K562 (cell line): ENCODE results near the gene VWA8. TPM values are rescaled to one million over a fixed set of nuclear protein-coding genes. Genes with fewer than 3 reads are reported as not detected.

Experiments
- ATAC-seq: fragments of 200-7000 bp; cut with Tn5 transposase; 3 replicates; pipeline ENCODE4 v1.9.1; 2020; ENCODE audit warnings: moderate library complexity
- BruUV-seq: library from RNA; stranded (reverse); fragments of 400-500 nt; replicated peaks from 2 replicates; lab custom pipeline; 2021; lab: Mats Ljungman, UMichigan
- CTCF ChIA-PET: fragments of 300-600 bp; formaldehyde crosslinking; extraction: SDS; loops from one replicate; lab custom pipeline; 2021; ENCODE audit warnings: low intra/inter-chr PET ratio; lab: Yijun Ruan, JAX
- POLR2A ChIA-PET: fragments of 300-600, 350-650 bp; sonication (Branson Sonifier 250); formaldehyde crosslinking; extraction: SDS; loops from one replicate; lab custom pipeline; 2021; ENCODE audit warnings: antibody characterized with exemption, inconsistent platforms; lab: Yijun Ruan, JAX
- DNase-seq, 4 experiments: peaks; one replicate each; pipeline versions ENCODE4 v3.0.0 to v3.0.0-alpha.2; 2011 to 2018; ENCODE audit warnings: low spot score in 3 of 4, mixed read lengths in 3 of 4; ENCODE audit errors: extremely low read depth in 1 of 4
- FAIRE-seq: peaks from 2 replicates; lab custom pipeline; 2011; peaks lifted over from hg19 to GRCh38; lab: Jason Lieb, UNC
- H2AFZ ChIP-seq: 2 replicates; pipeline ENCODE4 v1.6.0; 2011; ENCODE audit warnings: low read depth, low read length, control low read depth, inconsistent platforms
- H3K27ac ChIP-seq: fragments of 200-600 bp; 3 replicates; pipeline ENCODE4 v1.8.0; 2011; ENCODE audit warnings: low read depth, mild to moderate bottlenecking, control low read depth, inconsistent platforms, low read length, moderate library complexity, mixed read lengths; ENCODE audit errors: extremely low read depth
- H3K27me3 ChIP-seq, 2 experiments: fragments of 300-600 bp in 1 of 2; 2 replicates in 1 of 2; 3 replicates in 1 of 2; pipeline versions ENCODE4 v1.6.0 to v1.8.0; 2011; ENCODE audit warnings: inconsistent platforms in 2 of 2, low read length in 2 of 2, mild to moderate bottlenecking in 1 of 2, mixed read lengths in 1 of 2, moderate library complexity in 1 of 2; ENCODE audit not compliant: control insufficient read depth in 2 of 2, insufficient read depth in 2 of 2
- H3K36me3 ChIP-seq: fragments of 300-600 bp; 3 replicates; pipeline ENCODE4 v1.8.0; 2011; ENCODE audit warnings: mild to moderate bottlenecking, low read length, inconsistent platforms; ENCODE audit not compliant: control insufficient read depth, insufficient read depth
- H3K4me1 ChIP-seq, 2 experiments: fragments of 200-600 bp in 1 of 2; replicated peaks in 1 of 2; 2 replicates in 1 of 2; 3 replicates in 1 of 2; pipeline versions ENCODE4 v1.5.1 to v1.8.0; 2011; ENCODE audit warnings: inconsistent platforms in 2 of 2, low read length in 2 of 2, mild to moderate bottlenecking in 1 of 2, mixed read lengths in 1 of 2, moderate library complexity in 1 of 2; ENCODE audit not compliant: control insufficient read depth in 2 of 2, insufficient read depth in 2 of 2
- H3K4me2 ChIP-seq: 2 replicates; pipeline ENCODE4 v1.6.1; 2011; ENCODE audit warnings: low read length, control low read depth, inconsistent platforms, mixed read lengths; ENCODE audit not compliant: insufficient read depth
- H3K4me3 ChIP-seq: fragments of 200-600 bp; sonication (generic), shearing (Covaris generic); 2 replicates; pipeline ENCODE4 v1.5.1; 2016; ENCODE audit warnings: control low read depth, inconsistent platforms
- H3K79me2 ChIP-seq: fragments of 200-600 bp; 3 replicates; pipeline ENCODE4 v1.8.0; 2011; ENCODE audit warnings: low read length, inconsistent platforms; ENCODE audit not compliant: control insufficient read depth, insufficient read depth
- H3K9ac ChIP-seq, 2 experiments: 2 replicates each; pipeline versions ENCODE4 v1.6.0 to v1.6.1; 2011; ENCODE audit warnings: low read depth in 2 of 2, low read length in 2 of 2, control low read depth in 1 of 2, inconsistent platforms in 1 of 2, mild to moderate bottlenecking in 1 of 2, mixed read lengths in 1 of 2; ENCODE audit not compliant: insufficient read depth in 1 of 2
- H3K9me1 ChIP-seq: one replicate; pipeline ENCODE4 v1.6.0; 2011; ENCODE audit warnings: inconsistent platforms, mild to moderate bottlenecking, low read length, moderate library complexity; ENCODE audit not compliant: control insufficient read depth, insufficient read depth
- H3K9me3 ChIP-seq: replicated peaks from 2 replicates; pipeline ENCODE4 v1.5.1; 2011; ENCODE audit warnings: low read depth, low read length, inconsistent platforms; ENCODE audit not compliant: control insufficient read depth, insufficient read depth
- H4K20me1 ChIP-seq: replicated peaks from 2 replicates; pipeline ENCODE4 v1.6.1; 2011; ENCODE audit warnings: low read length, inconsistent platforms, mixed read lengths; ENCODE audit not compliant: control insufficient read depth, insufficient read depth
- ARID1B ChIP-seq: fragments of 450-650 bp; IDR thresholded peaks from 2 replicates; pipeline ENCODE4 v1.6.1; 2016; ENCODE audit warnings: antibody characterized with exemption, mild to moderate bottlenecking, inconsistent platforms
- FOXJ3 ChIP-seq: sonication (generic); formaldehyde crosslinking; IDR thresholded peaks from 2 replicates; pipeline ENCODE4 v1.4.0; 2020; ENCODE audit warnings: mild to moderate bottlenecking, missing genetic modification reagents
- LEF1 ChIP-seq: fragments of 450-650 bp; IDR thresholded peaks from 2 replicates; pipeline ENCODE4 v1.6.1; 2016; ENCODE audit warnings: mild to moderate bottlenecking
- MAZ ChIP-seq, 2 experiments: fragments of 450-650 bp in 1 of 2; sonication (generic) in 1 of 2; formaldehyde crosslinking; IDR thresholded peaks in 1 of 2; conservative IDR thresholded peaks in 1 of 2; 2 replicates each; pipeline versions ENCODE4 v1.4.0 to v1.5.0; 2020; ENCODE audit warnings: mild to moderate bottlenecking in 1 of 2, missing genetic modification reagents in 1 of 2
- RBM15 ChIP-seq: fragments of 200-400 bp; formaldehyde crosslinking; IDR thresholded peaks from 2 replicates; pipeline ENCODE4 v1.6.1; 2018; ENCODE audit warnings: mild to moderate bottlenecking, low read length, moderate library complexity; ENCODE audit not compliant: insufficient read depth
- SMAD1 ChIP-seq: fragments of 150-350 bp; IDR thresholded peaks from 2 replicates; pipeline ENCODE4 v1.6.1; 2014; ENCODE audit warnings: low read length, low read depth; ENCODE audit not compliant: partially characterized antibody
- ZBED1 ChIP-seq: IDR thresholded peaks from 2 replicates; pipeline ENCODE4 v1.6.1; 2014
- ZC3H11A ChIP-seq: IDR thresholded peaks from 2 replicates; pipeline ENCODE4 v1.6.1; 2012; ENCODE audit warnings: low read depth, low read length, improper control_type of control experiment
- ZNF512 ChIP-seq: IDR thresholded peaks from 2 replicates; pipeline ENCODE4 v1.6.1; 2016; ENCODE audit warnings: missing genetic modification characterization, missing compliant biosample characterization
- WGBS: fragments of 100-300 bp; shearing (Covaris generic); methylation state at CpG from one replicate; pipeline ENCODE4 v1.1.6; 2016; ENCODE audit warnings: low coverage, mixed read lengths; ENCODE audit not compliant: insufficient coverage; ENCODE audit errors: missing lambda C conversion rate; 5-methylcytosine and 5-hydroxymethylcytosine counted together
- in situ Hi-C: fragments of 300-500 bp; cut with MboI; formaldehyde crosslinking; loops from 4 replicates; pipeline ENCODE4 v1.15.0; 2018; ENCODE audit warnings: inconsistent platforms, mixed read lengths
- intact Hi-C: fragments of 100-400 bp; cut with micrococcal nuclease; formaldehyde crosslinking; loops from 2 replicates; pipeline ENCODE4 v1.14.2; 2022
- polyA plus RNA-seq, 8 experiments: library from polyadenylated mRNA; depleted of rRNA in 4 of 8; stranded (reverse) in 5 of 8; unstranded in 3 of 8; fragments of >200 nt; fragmentation: Nextera tagmentation in 2 of 8; fragmentation: Illumina TruSeq in 1 of 8; extraction: Ambion mirVana in 2 of 8; extraction: Trizol in 1 of 8; gene quantifications; 2 replicates each; pipeline versions ENCODE4 v1.2.1 to v1.2.3, GENCODE V29; 2011 to 2014; ENCODE audit warnings: inconsistent platforms in 1 of 8, missing spikeins in 1 of 8
- total RNA-seq, 7 experiments: library from RNA; depleted of rRNA in 6 of 7; stranded (reverse); fragments of >200 nt in 6 of 7; fragmentation: Illumina TruSeq in 2 of 7; extraction: Trizol in 2 of 7; gene quantifications; 2 replicates each; pipeline versions ENCODE4 v1.2.1 to v1.2.3, GENCODE V29; 2011 to 2021; ENCODE audit warnings: low replicate concordance in 1 of 7

VWA8 gene
- total and polyA plus RNA-seq, 9 of the 15 experiments (the other 6 are each of a cell fraction or from before 2014, with no cell fraction given), result 2.1 to 18.5 (median 13.3) TPM

- ChIA-PET CTCF (no interaction called here), POLR2A (no interaction called here)
- Histone ChIP-seq H3K4me2 (no peak overlapping the region), H3K9me1 (no peaks in the 10 kb centered on the region), H2AFZ (no peak overlapping the region), H3K27ac (no peak overlapping the region), H3K9ac (no peak overlapping the region), H3K4me3 (no peak overlapping the region), H4K20me1 (no peaks in the 10 kb centered on the region), H3K36me3 (peaks cover 28% of the 10 kb centered on the region; the same call in 1 of the 3 replicates), H3K27me3 (no peaks in the 10 kb centered on the region), H3K9me3 (0 out of 2 replicates have a peak, but pooled peaks cover 3% of the 10 kb centered on the region), H3K79me2 (no peaks in the 10 kb centered on the region), H3K4me1 (no peaks in the 10 kb centered on the region)
- ATAC-seq, result no peak
- BruUV-seq, result no TSS peak
- DNase-seq, result no peak
- TF ChIP-seq ZNF512 (tag), result no peak
- TF ChIP-seq SMAD1, result no peak
- no peak for TF ChIP-seq RBM15
- no peak for TF ChIP-seq ZC3H11A
- no peak for TF ChIP-seq ZBED1
- TF ChIP-seq LEF1, result no peak
- TF ChIP-seq FOXJ3 (CRISPR knock-in tag), result no peak
- no peak for TF ChIP-seq ARID1B
- TF ChIP-seq MAZ (CRISPR knock-in tag; conservative IDR thresholded peaks at IDR 0.05 in 1 of 2, IDR thresholded peaks at IDR 0.05 in 1 of 2), result no peak
- intact Hi-C loops (no loop called here), in situ Hi-C loops (no loop called here)
- 100% methylated on average over 1 of the region's 1 CpG for WGBS
- FAIRE-seq, result no peak
These were observed 158.0 kb downstream of the VWA8 start for GRCh38 chr13:41802684-41803444.
